ENCODE results near the gene SRD5A3. TPM values are rescaled to one million over a fixed set of nuclear protein-coding genes. Genes with fewer than 3 reads are reported as not detected.

SRD5A3 gene
- total RNA-seq, 1 donor from 2014 or later: 9.0 TPM

GRCh38 chr4:55367084-55367722 is 21.2 kb downstream of the SRD5A3 start:
- no peak for FAIRE-seq
- no peak for DNase-seq (ENCODE audit: low spot score in 2 of 2)

GRCh38 chr4:55369968-55370367 is 23.9 kb downstream of the SRD5A3 start:
- no peak for FAIRE-seq
- DNase-seq (ENCODE audit: low spot score in 2 of 2): no peak

- FAIRE-seq (no peak), DNase-seq (ENCODE audit: low spot score in 2 of 2) (no peak)
Observed at GRCh38 chr4:55372259-55372658, 26.2 kb downstream of the SRD5A3 start.

GRCh38 chr4:55373461-55373860 is 27.4 kb downstream of the SRD5A3 start:
- FAIRE-seq (no peak), DNase-seq (ENCODE audit: low spot score in 2 of 2) (no peak)

- DNase-seq (ENCODE audit: low spot score in 2 of 2) (no peak), FAIRE-seq (no peak)
Observed at GRCh38 chr4:55376698-55377097, 30.7 kb downstream of the SRD5A3 start.

- DNase-seq (ENCODE audit: low spot score in 2 of 2): no peak
- no peak for FAIRE-seq
Observed at GRCh38 chr4:55378617-55379467, 32.8 kb downstream of the SRD5A3 start.

- DNase-seq (ENCODE audit: low spot score in 2 of 2): no peak
- FAIRE-seq: no peak
Observed at GRCh38 chr4:55380576-55380975, 34.5 kb downstream of the SRD5A3 start.

GRCh38 chr4:55381502-55381901 is 35.5 kb downstream of the SRD5A3 start:
- no peak for DNase-seq (ENCODE audit: low spot score in 2 of 2)
- no peak for FAIRE-seq

GRCh38 chr4:55382488-55383003 is 36.5 kb downstream of the SRD5A3 start:
- DNase-seq (ENCODE audit: low spot score in 2 of 2) (no peak), FAIRE-seq (peak; percentile 31)

- no peak for FAIRE-seq
Observed at GRCh38 chr4:55385201-55385649, 39.2 kb downstream of the SRD5A3 start.

GRCh38 chr4:55386073-55386472 is 40.0 kb downstream of the SRD5A3 start:
- FAIRE-seq (no peak), DNase-seq (ENCODE audit: low spot score in 2 of 2) (no peak)

More at GRCh38 chr4:55385201-55385649, 39.2 kb downstream of the SRD5A3 start:
- no peak for DNase-seq (ENCODE audit: low spot score in 2 of 2)

- FAIRE-seq (no peak), DNase-seq (ENCODE audit: low spot score in 2 of 2) (no peak)
Observed at GRCh38 chr4:55386840-55387239, 40.8 kb downstream of the SRD5A3 start.

- DNase-seq (ENCODE audit: low spot score in 2 of 2) (no peak), FAIRE-seq (no peak)
Observed at GRCh38 chr4:55393461-55394320, 47.6 kb downstream of the SRD5A3 start.

- DNase-seq (ENCODE audit: low spot score in 2 of 2): no peak
- no peak for FAIRE-seq
Observed at GRCh38 chr4:55395218-55395528, 49.1 kb downstream of the SRD5A3 start.

- peak; percentile 77 to 80 for DNase-seq (ENCODE audit: low spot score in 2 of 2)
- no peak for FAIRE-seq
Observed at GRCh38 chr4:55395529-55396307, 49.7 kb downstream of the SRD5A3 start, which contains the start of gene TMEM165. TMEM165 (plus strand) TSS chr4:55395957; CDS start chr4:55396190, 233 bp downstream.

GRCh38 chr4:55396308-55397125 is 50.5 kb downstream of the SRD5A3 start:
- FAIRE-seq: no peak
- DNase-seq (ENCODE audit: low spot score in 2 of 2): peak; percentile 31 to 49

GRCh38 chr4:55397126-55397436 is 51.0 kb downstream of the SRD5A3 start:
- FAIRE-seq (no peak), DNase-seq (ENCODE audit: low spot score in 2 of 2) (peak in 1 of 2 donors; percentile 10)

GRCh38 chr4:55397520-55398321 is 51.7 kb downstream of the SRD5A3 start:
- DNase-seq (ENCODE audit: low spot score in 2 of 2) (peak in 1 of 2 donors; percentile 14), FAIRE-seq (no peak)

Measured in frontal cortex (tissue), 4 donors.